BLaER1 treated with 17β-estradiol and CSF1 and Interleukin-3, amounts not matched to agents 10 nM and 100 nM (cell line): ENCODE measurements around the gene OVCH1.
"Not testable (repeated sequence)": the region's sequence is repeated elsewhere in the genome, so short reads cannot be mapped to it uniquely, and the experiment has no call there.

Experiments used
- H3K27ac ChIP-seq, 11 experiments: shearing (Covaris generic); formaldehyde crosslinking; 2 replicates each; pipeline ENCODE4 v1.8.1; 2022
- H3K27me3 ChIP-seq, 11 experiments: shearing (Covaris generic); formaldehyde crosslinking; 2 replicates each; pipeline ENCODE4 v1.8.1; 2022
- H3K36me3 ChIP-seq, 11 experiments: shearing (Covaris generic); formaldehyde crosslinking; 2 replicates each; pipeline ENCODE4 v1.8.1; 2022
- H3K4me1 ChIP-seq, 10 experiments: shearing (Covaris generic); formaldehyde crosslinking; 2 replicates each; pipeline ENCODE4 v1.8.1; 2022
- H3K4me2 ChIP-seq, 11 experiments: shearing (Covaris generic); formaldehyde crosslinking; 2 replicates each; pipeline ENCODE4 v1.8.1; 2022
- H3K4me3 ChIP-seq, 10 experiments: shearing (Covaris generic); formaldehyde crosslinking; 2 replicates each; pipeline ENCODE4 v1.8.1; 2022
- H3K9ac ChIP-seq, 11 experiments: shearing (Covaris generic); formaldehyde crosslinking; 2 replicates each; pipeline ENCODE4 v1.8.1; 2022
- H3K9me3 ChIP-seq, 11 experiments: shearing (Covaris generic); formaldehyde crosslinking; replicated peaks in 1 of 11; 2 replicates each; pipeline ENCODE4 v1.8.1; 2022
- H4K20me1 ChIP-seq, 11 experiments: shearing (Covaris generic); formaldehyde crosslinking; 2 replicates each; pipeline ENCODE4 v1.8.1; 2022
- Cebpa-rat ChIP-seq, 11 experiments: shearing (Covaris generic); IDR thresholded peaks; 2 replicates each; pipeline ENCODE4 v1.8.1; 2022

The OVCH1 gene

GRCh38 chr12:29447285-29447975, 50.1 kb downstream of the OVCH1 start:
- no peaks in the 10 kb centered on the region for H3K36me3 ChIP-seq
- H3K4me2 ChIP-seq, result no peak overlapping the region
- no peaks in the 10 kb centered on the region; a peak in 2 of 22 replicates for H3K9me3 ChIP-seq

GRCh38 chr12:29439506-29439905, 58.0 kb downstream of the OVCH1 start:
- TF ChIP-seq Cebpa-rat (IDR thresholded peaks at IDR 0.05), result no peak
- Histone ChIP-seq H3K9ac (no peak overlapping the region), H3K4me2 (no peak overlapping the region), H3K4me3 (no peak overlapping the region), H3K27me3 (no peaks in the 10 kb centered on the region), H4K20me1 (no peaks in the 10 kb centered on the region), H3K4me1 (no peaks in the 10 kb centered on the region), H3K9me3 (peaks cover 8 to 18% (median 14%) of the 10 kb centered on the region in 11 experiments; a peak in 19 of 22 replicates), H3K27ac (no peak overlapping the region), H3K36me3 (no peaks in the 10 kb centered on the region)

More at GRCh38 chr12:29447285-29447975, 50.1 kb downstream of the OVCH1 start:
- Histone ChIP-seq H3K4me3 (no peak overlapping the region), H3K27ac (no peak overlapping the region), H3K9ac (no peak overlapping the region), H4K20me1 (no peaks in the 10 kb centered on the region), H3K27me3 (no peaks in the 10 kb centered on the region), H3K4me1 (no peaks in the 10 kb centered on the region)
- TF ChIP-seq Cebpa-rat (IDR thresholded peaks at IDR 0.05), result no peak

- Histone ChIP-seq H3K9me3 (peaks cover 8 to 18% (median 14%) of the 10 kb centered on the region in 11 experiments; a peak in 19 of 22 replicates), H3K4me1 (no peaks in the 10 kb centered on the region), H3K27me3 (no peaks in the 10 kb centered on the region), H3K27ac (no peak overlapping the region), H4K20me1 (no peaks in the 10 kb centered on the region), H3K36me3 (no peaks in the 10 kb centered on the region), H3K4me3 (no peak overlapping the region), H3K4me2 (no peak overlapping the region), H3K9ac (no peak overlapping the region)
- TF ChIP-seq Cebpa-rat (IDR thresholded peaks at IDR 0.05), result no peak
Observed at GRCh38 chr12:29438752-29439408, 58.6 kb downstream of the OVCH1 start.

GRCh38 chr12:29437575-29437974, 59.9 kb downstream of the OVCH1 start:
- H3K27me3 ChIP-seq, result no peaks in the 10 kb centered on the region
- no peak for TF ChIP-seq Cebpa-rat (IDR thresholded peaks at IDR 0.05)
- H4K20me1 ChIP-seq, result no peaks in the 10 kb centered on the region
- H3K4me2 ChIP-seq, result no peak overlapping the region
- H3K9me3 ChIP-seq, result peaks cover 8 to 18% (median 14%) of the 10 kb centered on the region in 11 experiments; a peak in 19 of 22 replicates
- no peaks in the 10 kb centered on the region for H3K36me3 ChIP-seq
- H3K4me1 ChIP-seq, result no peaks in the 10 kb centered on the region
- H3K4me3 ChIP-seq, result no peak overlapping the region
- no peak overlapping the region for H3K27ac ChIP-seq
- no peak overlapping the region for H3K9ac ChIP-seq

- H3K27ac ChIP-seq, H3K27me3 ChIP-seq, H3K4me3 ChIP-seq, H3K4me1 ChIP-seq, H3K9ac ChIP-seq, H3K36me3 ChIP-seq, H4K20me1 ChIP-seq, H3K4me2 ChIP-seq: not testable (repeated sequence)
- peaks cover 8 to 18% (median 14%) of the 10 kb centered on the region in 11 experiments; a peak in 19 of 22 replicates for H3K9me3 ChIP-seq
Observed at GRCh38 chr12:29436815-29437214, 60.7 kb downstream of the OVCH1 start.

GRCh38 chr12:29431513-29431912, 66.0 kb downstream of the OVCH1 start:
- H3K36me3 ChIP-seq, result no peaks in the 10 kb centered on the region
- H4K20me1 ChIP-seq, result no peaks in the 10 kb centered on the region
- H3K4me2 ChIP-seq, result no peak overlapping the region
- H3K27ac ChIP-seq, result no peak overlapping the region
- H3K9me3 ChIP-seq, result peaks cover 1 to 3% (median 2%) of the 10 kb centered on the region in 11 experiments; a peak in 17 of 22 replicates
- no peak for TF ChIP-seq Cebpa-rat (IDR thresholded peaks at IDR 0.05)
- H3K4me3 ChIP-seq, result no peak overlapping the region
- no peak overlapping the region for H3K9ac ChIP-seq
- H3K27me3 ChIP-seq, result no peaks in the 10 kb centered on the region
- H3K4me1 ChIP-seq, result peaks cover 0 to 20% (median 0%) of the 10 kb centered on the region in 10 experiments; a peak in 8 of 20 replicates

GRCh38 chr12:29430716-29431044, 66.8 kb downstream of the OVCH1 start:
- Histone ChIP-seq H3K27ac (no peak overlapping the region), H3K4me2 (no peak overlapping the region)

GRCh38 chr12:29429999-29430715, 67.3 kb downstream of the OVCH1 start:
- H3K4me3 ChIP-seq, result no peak overlapping the region
- H3K4me2 ChIP-seq, result no peak overlapping the region
- H3K27ac ChIP-seq, result no peak overlapping the region
- no peaks in the 10 kb centered on the region for H4K20me1 ChIP-seq
- H3K27me3 ChIP-seq, result no peaks in the 10 kb centered on the region
- H3K4me1 ChIP-seq, result peaks cover 0 to 20% (median 0%) of the 10 kb centered on the region in 10 experiments; a peak in 8 of 20 replicates
- no peaks in the 10 kb centered on the region for H3K36me3 ChIP-seq
- TF ChIP-seq Cebpa-rat (IDR thresholded peaks at IDR 0.05), result no peak
- H3K9ac ChIP-seq, result no peak overlapping the region
- no peaks in the 10 kb centered on the region for H3K9me3 ChIP-seq

More at GRCh38 chr12:29430716-29431044, 66.8 kb downstream of the OVCH1 start:
- Histone ChIP-seq H3K9me3 (no peaks in the 10 kb centered on the region), H3K27me3 (no peaks in the 10 kb centered on the region), H3K9ac (no peak overlapping the region), H3K36me3 (no peaks in the 10 kb centered on the region), H3K4me1 (peaks cover 0 to 20% (median 0%) of the 10 kb centered on the region in 10 experiments; a peak in 8 of 20 replicates), H4K20me1 (no peaks in the 10 kb centered on the region), H3K4me3 (no peak overlapping the region)
- no peak for TF ChIP-seq Cebpa-rat (IDR thresholded peaks at IDR 0.05)

- no peak overlapping the region for H3K9ac ChIP-seq
- TF ChIP-seq Cebpa-rat (IDR thresholded peaks at IDR 0.05), result no peak
- H3K4me1 ChIP-seq, result peaks cover 0 to 20% (median 0%) of the 10 kb centered on the region in 10 experiments; a peak in 8 of 20 replicates
- H3K27ac ChIP-seq, result peak overlapping the region in 3 of 11 experiments; percentile 27 to 41 (median 38); a peak in 5 of 22 replicates
- H4K20me1 ChIP-seq, result no peaks in the 10 kb centered on the region
- peak overlapping the region in 4 of 11 experiments; percentile 11 to 66 (median 29); a peak in 7 of 22 replicates for H3K4me2 ChIP-seq
- no peaks in the 10 kb centered on the region for H3K36me3 ChIP-seq
- H3K4me3 ChIP-seq, result no peak overlapping the region
- H3K9me3 ChIP-seq, result peaks cover 0 to 9% (median 6%) of the 10 kb centered on the region in 11 experiments; a peak in 4 of 22 replicates
- H3K27me3 ChIP-seq, result no peaks in the 10 kb centered on the region
Observed at GRCh38 chr12:29428633-29429032, 68.9 kb downstream of the OVCH1 start.
